Body of pancreas (tissue), 4 donors: ENCODE results near the gene LRCH1.

Experiments
- CTCF ChIP-seq, 7 experiments: fragments of 450-650 bp in 4 of 7; fragments of 200-600 bp in 3 of 7; sonication (generic) in 3 of 7; IDR thresholded peaks; one replicate each; pipeline ENCODE4 v1.5.1; 2016 to 2019; ENCODE audit warnings: antibody characterized with exemption in 7 of 7
- POLR2A ChIP-seq, 3 donors: fragments of 450-650 bp; IDR thresholded peaks; one replicate each; pipeline ENCODE4 v1.6.1; 2016; ENCODE audit warnings: antibody characterized with exemption in 3 of 3, mild to moderate bottlenecking in 2 of 3

GRCh38 chr13:46717275-46717674 is 164.3 kb downstream of the LRCH1 start:
- TF ChIP-seq CTCF (IDR thresholded peaks at IDR 0.05) (no peak), POLR2A (IDR thresholded peaks at IDR 0.05) (no peak)
